Activated T-cell treated with anti-CD3 and anti-CD28 coated beads, Interleukin-2, amount 50 U/mL, for 4 hours (primary cell): ENCODE measurements around the gene PRELID3B. TPM values are rescaled to one million over a fixed set of nuclear protein-coding genes. Genes with fewer than 3 reads are reported as not detected.
A peak's percentile ranks its signal among the peaks of the same experiment; 100 is the strongest.
"Not testable (repeated sequence)": the region's sequence is repeated elsewhere in the genome, so short reads cannot be mapped to it uniquely, and the experiment has no call there.

Source experiments
- ATAC-seq, 2 donors: fragments of 200-7000 bp; cut with Tn5 transposase; one replicate each; pipeline ENCODE4 v1.10.0; 2021
- DNase-seq: peaks from one replicate; pipeline ENCODE4 v3.0.0-alpha.2; 2020
- H3K27me3 Mint-ChIP-seq: one replicate; pipeline ENCODE4 v1.8.0; 2021; ENCODE audit warnings: low read depth, mixed read lengths
- H3K36me3 Mint-ChIP-seq: one replicate; pipeline ENCODE4 v1.8.0; 2022; ENCODE audit warnings: mixed read lengths; ENCODE audit not compliant: insufficient read depth
- H3K4me1 Mint-ChIP-seq: one replicate; pipeline ENCODE4 v1.8.0; 2021; ENCODE audit warnings: low read depth, mixed read lengths
- H3K4me3 Mint-ChIP-seq: one replicate; pipeline ENCODE4 v1.8.0; 2021; ENCODE audit warnings: mild to moderate bottlenecking, moderate library complexity, mixed read lengths
- H3K9me3 Mint-ChIP-seq: one replicate; pipeline ENCODE4 v1.8.0; 2021; ENCODE audit warnings: mixed read lengths
- total RNA-seq, 3 donors: library from RNA; stranded (reverse); gene quantifications; one replicate each; pipeline ENCODE4 v1.2.1, GENCODE V29; 2021

Gene PRELID3B
- total RNA-seq, 3 donors from 2014 or later: 147 to 174 (median 160) TPM

- H3K4me3 Mint-ChIP-seq: peak overlapping the region; percentile 93
- not testable (repeated sequence) for H3K27me3 Mint-ChIP-seq, DNase-seq, H3K9me3 Mint-ChIP-seq, ATAC-seq
- H3K36me3 Mint-ChIP-seq: peaks cover 32% of the 10 kb centered on the region
- H3K4me1 Mint-ChIP-seq: peaks cover 55% of the 10 kb centered on the region
Observed at GRCh38 chr20:59041487-59041886, 1.1 kb downstream of the PRELID3B start.

- no peaks in the 10 kb centered on the region for H3K9me3 Mint-ChIP-seq
- peaks cover 59% of the 10 kb centered on the region for H3K4me1 Mint-ChIP-seq
- H3K4me3 Mint-ChIP-seq: peak overlapping the region; percentile 93
- H3K27me3 Mint-ChIP-seq: no peaks in the 10 kb centered on the region
- ATAC-seq (no peak), DNase-seq (no peak)
- peaks cover 40% of the 10 kb centered on the region for H3K36me3 Mint-ChIP-seq
Observed at GRCh38 chr20:59040667-59041066, 1.9 kb downstream of the PRELID3B start.

- DNase-seq (no peak), ATAC-seq (no peak)
- H3K4me1 Mint-ChIP-seq: peaks cover 59% of the 10 kb centered on the region
- H3K27me3 Mint-ChIP-seq: no peaks in the 10 kb centered on the region
- peaks cover 50% of the 10 kb centered on the region for H3K36me3 Mint-ChIP-seq
- no peaks in the 10 kb centered on the region for H3K9me3 Mint-ChIP-seq
- H3K4me3 Mint-ChIP-seq: peak overlapping the region; percentile 93
Observed at GRCh38 chr20:59039233-59039632, 3.4 kb downstream of the PRELID3B start.

- H3K4me3 Mint-ChIP-seq: no peak overlapping the region
- H3K9me3 Mint-ChIP-seq: no peaks in the 10 kb centered on the region
- DNase-seq (no peak), ATAC-seq (no peak)
- H3K4me1 Mint-ChIP-seq: peaks cover 56% of the 10 kb centered on the region
- H3K36me3 Mint-ChIP-seq: peaks cover 50% of the 10 kb centered on the region
- H3K27me3 Mint-ChIP-seq: no peaks in the 10 kb centered on the region
Observed at GRCh38 chr20:59037386-59037785, 5.2 kb downstream of the PRELID3B start.

GRCh38 chr20:59035381-59035780 lies 7.2 kb downstream of the PRELID3B start:
- ATAC-seq: no peak
- Mint-ChIP-seq H3K27me3 (no peaks in the 10 kb centered on the region), H3K4me1 (peaks cover 55% of the 10 kb centered on the region), H3K4me3 (no peak overlapping the region), H3K36me3 (peaks cover 50% of the 10 kb centered on the region), H3K9me3 (no peaks in the 10 kb centered on the region)
- no peak for DNase-seq

GRCh38 chr20:59033616-59034165 lies 8.9 kb downstream of the PRELID3B start:
- H3K4me3 Mint-ChIP-seq: peak overlapping the region; percentile 22
- H3K9me3 Mint-ChIP-seq: no peaks in the 10 kb centered on the region
- peaks cover 55% of the 10 kb centered on the region for H3K4me1 Mint-ChIP-seq
- H3K36me3 Mint-ChIP-seq: peaks cover 54% of the 10 kb centered on the region
- ATAC-seq (no peak), DNase-seq (no peak)
- no peaks in the 10 kb centered on the region for H3K27me3 Mint-ChIP-seq

- Mint-ChIP-seq H3K36me3 (peaks cover 57% of the 10 kb centered on the region), H3K4me3 (peak overlapping the region; percentile 80), H3K9me3 (no peaks in the 10 kb centered on the region), H3K27me3 (no peaks in the 10 kb centered on the region), H3K4me1 (peaks cover 60% of the 10 kb centered on the region)
- no peak for ATAC-seq
- no peak for DNase-seq
Observed at GRCh38 chr20:59033093-59033492, 9.5 kb downstream of the PRELID3B start.

GRCh38 chr20:59032713-59033059 lies 9.9 kb downstream of the PRELID3B start:
- Mint-ChIP-seq H3K4me3 (peak overlapping the region; percentile 80), H3K27me3 (no peaks in the 10 kb centered on the region), H3K9me3 (no peaks in the 10 kb centered on the region), H3K36me3 (peaks cover 56% of the 10 kb centered on the region), H3K4me1 (peaks cover 61% of the 10 kb centered on the region)
- ATAC-seq: no peak
- no peak for DNase-seq

- peak within 1 kb of the TSS; percentile 94 for H3K4me3 Mint-ChIP-seq
- no peaks in the 10 kb centered on the region for H3K9me3 Mint-ChIP-seq
- peak; percentile 96 for DNase-seq
- H3K27me3 Mint-ChIP-seq: no peaks in the 10 kb centered on the region
- peak; percentile 97 to 98 for ATAC-seq
- H3K36me3 Mint-ChIP-seq: peaks cover 58% of the 10 kb centered on the region
- H3K4me1 Mint-ChIP-seq: peaks cover 66% of the 10 kb centered on the region
Observed at GRCh38 chr20:59032023-59032712, 10.4 kb downstream of the PRELID3B start, which contains the start of gene ATP5F1E. Gene ATP5F1E, minus strand, starts transcription at chr20:59032335. Its CDS starts 84 bp downstream, at chr20:59032251.

- H3K4me3 Mint-ChIP-seq: peak overlapping the region; percentile 94
Observed at GRCh38 chr20:59031564-59032022, 11.0 kb downstream of the PRELID3B start.

GRCh38 chr20:59030911-59031563 lies 11.5 kb downstream of the PRELID3B start:
- peaks cover 70% of the 10 kb centered on the region for H3K4me1 Mint-ChIP-seq
- no peaks in the 10 kb centered on the region for H3K9me3 Mint-ChIP-seq
- peak overlapping the region; percentile 94 for H3K4me3 Mint-ChIP-seq
- DNase-seq (no peak), ATAC-seq (no peak)
- H3K27me3 Mint-ChIP-seq: no peaks in the 10 kb centered on the region
- H3K36me3 Mint-ChIP-seq: peaks cover 53% of the 10 kb centered on the region

More at GRCh38 chr20:59031564-59032022, 11.0 kb downstream of the PRELID3B start:
- Mint-ChIP-seq H3K27me3 (no peaks in the 10 kb centered on the region), H3K9me3 (no peaks in the 10 kb centered on the region), H3K36me3 (peaks cover 58% of the 10 kb centered on the region), H3K4me1 (peaks cover 66% of the 10 kb centered on the region)
- ATAC-seq (no peak), DNase-seq (no peak)

GRCh38 chr20:59028812-59029211 lies 13.8 kb downstream of the PRELID3B start:
- DNase-seq: no peak
- Mint-ChIP-seq H3K4me1 (peaks cover 68% of the 10 kb centered on the region), H3K36me3 (peaks cover 55% of the 10 kb centered on the region), H3K27me3 (no peaks in the 10 kb centered on the region), H3K4me3 (peak overlapping the region; percentile 61), H3K9me3 (no peaks in the 10 kb centered on the region)
- no peak for ATAC-seq

GRCh38 chr20:59027741-59028320 lies 14.8 kb downstream of the PRELID3B start:
- Mint-ChIP-seq H3K9me3 (no peaks in the 10 kb centered on the region), H3K27me3 (no peaks in the 10 kb centered on the region), H3K4me3 (no peak overlapping the region), H3K36me3 (peaks cover 57% of the 10 kb centered on the region), H3K4me1 (peaks cover 62% of the 10 kb centered on the region)
- DNase-seq: no peak
- no peak for ATAC-seq

GRCh38 chr20:59026904-59027740 lies 15.5 kb downstream of the PRELID3B start:
- H3K27me3 Mint-ChIP-seq: no peaks in the 10 kb centered on the region
- ATAC-seq (no peak), DNase-seq (no peak)
- H3K4me1 Mint-ChIP-seq: peaks cover 59% of the 10 kb centered on the region
- peak overlapping the region; percentile 1 for H3K4me3 Mint-ChIP-seq
- H3K9me3 Mint-ChIP-seq: no peaks in the 10 kb centered on the region
- peaks cover 62% of the 10 kb centered on the region for H3K36me3 Mint-ChIP-seq
